CD8-positive, alpha-beta memory T cell (primary cell): ENCODE results near the gene COL9A3. TPM values are rescaled to one million over a fixed set of nuclear protein-coding genes. Genes with fewer than 3 reads are reported as not detected.
"Not testable (repeated sequence)": the region's sequence is repeated elsewhere in the genome, so short reads cannot be mapped to it uniquely, and the experiment has no call there.

Experiments
- CTCF ChIA-PET: fragments of 350-600 bp; sonication (Branson Sonifier 250); formaldehyde crosslinking; loops from one replicate; lab custom pipeline; 2021; ENCODE audit warnings: antibody characterized with exemption; lab: Charles Lee
- POLR2A ChIA-PET: fragments of 350-600 bp; sonication (Branson Sonifier 250); formaldehyde crosslinking; loops from one replicate; lab custom pipeline; 2021; ENCODE audit warnings: antibody characterized with exemption; lab: Charles Lee
- DNase-seq, 5 donors: peaks; one replicate each; pipeline versions ENCODE4 v3.0.0 to v3.0.0-alpha.2; 2020 to 2022; ENCODE audit warnings: mixed read lengths in 1 of 5
- H3K27ac ChIP-seq: one replicate; pipeline ENCODE4 v1.7.0; 2013; ENCODE audit warnings: low read depth, mild to moderate bottlenecking, low read length, moderate library complexity
- H3K27me3 ChIP-seq: 2 replicates; pipeline ENCODE4 v1.7.0; 2013; ENCODE audit warnings: low read length, mild to moderate bottlenecking; ENCODE audit not compliant: insufficient read depth, poor library complexity, severe bottlenecking
- H3K36me3 ChIP-seq: 2 replicates; pipeline ENCODE4 v1.7.0; 2013; ENCODE audit warnings: mild to moderate bottlenecking, low read length, moderate library complexity; ENCODE audit not compliant: insufficient read depth
- H3K4me1 ChIP-seq: 2 replicates; pipeline ENCODE4 v1.7.0; 2013; ENCODE audit warnings: mild to moderate bottlenecking, low read length, moderate library complexity; ENCODE audit not compliant: insufficient read depth
- H3K4me3 ChIP-seq: 2 replicates; pipeline ENCODE4 v1.7.0; 2013; ENCODE audit warnings: mild to moderate bottlenecking, low read length
- H3K9me3 ChIP-seq: 2 replicates; pipeline ENCODE4 v1.7.0; 2013; ENCODE audit warnings: mild to moderate bottlenecking, low read length
- H3K27ac Mint-ChIP-seq, 8 donors: one replicate each; pipeline ENCODE4 v1.8.0; 2020 to 2021; ENCODE audit warnings: mixed read lengths in 8 of 8, mild to moderate bottlenecking in 6 of 8, inconsistent platforms in 3 of 8, moderate library complexity in 3 of 8
- H3K27me3 Mint-ChIP-seq, 2 donors: one replicate each; pipeline ENCODE4 v1.8.0; 2020 to 2021; ENCODE audit warnings: mixed read lengths in 2 of 2, mild to moderate bottlenecking in 1 of 2, moderate library complexity in 1 of 2
- H3K36me3 Mint-ChIP-seq, 3 donors: one replicate each; pipeline ENCODE4 v1.8.0; 2020 to 2021; ENCODE audit warnings: mixed read lengths in 3 of 3, inconsistent platforms in 1 of 3, mild to moderate bottlenecking in 1 of 3
- H3K4me1 Mint-ChIP-seq, 3 donors: one replicate each; pipeline ENCODE4 v1.8.0; 2020 to 2021; ENCODE audit warnings: mixed read lengths in 3 of 3, inconsistent platforms in 1 of 3, mild to moderate bottlenecking in 1 of 3
- H3K4me3 Mint-ChIP-seq, 7 donors: one replicate each; pipeline ENCODE4 v1.8.0; 2020 to 2021; ENCODE audit warnings: mixed read lengths in 7 of 7, mild to moderate bottlenecking in 6 of 7, moderate library complexity in 4 of 7, inconsistent platforms in 2 of 7
- H3K9me3 Mint-ChIP-seq, 5 donors: one replicate each; pipeline ENCODE4 v1.8.0; 2020 to 2022; ENCODE audit warnings: mixed read lengths in 5 of 5, mild to moderate bottlenecking in 3 of 5, moderate library complexity in 2 of 5, inconsistent platforms in 1 of 5
- polyA plus RNA-seq: library from polyadenylated mRNA; unstranded; fragments of 300-500 nt; fragmentation: Illumina TruSeq; gene quantifications from one replicate; pipeline ENCODE4 v1.2.3, GENCODE V29; 2021
- total RNA-seq, 2 experiments: library from RNA; stranded (reverse); gene quantifications; one replicate each; pipeline ENCODE4 v1.2.3, GENCODE V29; 2021

Gene COL9A3
- total and polyA plus RNA-seq, 3 experiments from 2014 or later, result not detected

DNA sequence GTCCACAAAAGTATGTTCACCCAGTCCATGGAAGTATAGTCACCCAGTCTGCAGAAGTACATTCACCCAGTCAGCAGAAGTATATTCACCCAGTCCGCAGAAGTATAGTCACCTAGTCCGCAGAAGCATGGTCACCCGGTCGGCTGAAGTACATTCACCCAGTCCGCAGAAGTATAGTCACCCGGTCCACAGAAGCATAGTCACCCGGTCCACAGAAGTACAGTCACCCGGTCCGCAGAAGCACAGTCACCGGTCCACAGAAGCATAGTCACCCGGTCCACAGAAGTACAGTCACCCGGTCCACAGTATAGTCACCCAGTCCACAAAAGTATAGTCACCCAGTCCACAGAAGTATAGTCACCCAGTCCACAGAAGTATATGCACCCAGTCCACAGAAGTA lies 36.0 kb downstream of the COL9A3 start:
- Histone ChIP-seq H3K27ac (no peak overlapping the region), H3K27me3 (no peaks in the 10 kb centered on the region), H3K4me3 (no peak overlapping the region), H3K9me3 (no peaks in the 10 kb centered on the region), H3K4me1 (no peaks in the 10 kb centered on the region), H3K36me3 (peaks cover 3% of the 10 kb centered on the region)
- Mint-ChIP-seq H3K4me3 (no peak overlapping the region), H3K9me3 (no peaks in the 10 kb centered on the region), H3K27ac (no peak overlapping the region), H3K4me1 (no peaks in the 10 kb centered on the region), H3K36me3 (peaks cover 16 to 44% (median 17%) of the 10 kb centered on the region in 3 donors), H3K27me3 (no peaks in the 10 kb centered on the region)
- POLR2A ChIA-PET, result no interaction called here
- CTCF ChIA-PET, result no interaction called here
- no peak for DNase-seq

DNA sequence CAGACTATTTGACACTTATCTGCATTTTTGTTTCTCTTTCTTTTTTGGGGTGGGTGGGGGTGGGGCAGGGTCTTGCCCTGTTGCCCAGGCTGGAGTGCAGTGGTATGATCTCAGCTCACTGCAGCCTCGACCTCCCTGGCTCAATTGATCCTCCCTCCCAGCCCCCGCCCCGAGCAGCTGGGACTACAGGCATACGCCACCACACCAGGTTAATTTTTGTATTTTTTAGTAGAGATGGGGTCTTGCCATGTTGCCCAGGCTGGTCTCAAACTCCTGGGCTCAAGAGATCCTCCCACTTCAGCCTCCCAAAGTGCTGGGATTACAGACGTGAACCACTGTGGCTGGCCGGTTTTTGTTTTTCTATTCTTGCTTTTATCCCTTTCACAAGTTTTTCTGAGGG lies 36.5 kb downstream of the COL9A3 start:
- H3K27ac Mint-ChIP-seq, H3K36me3 ChIP-seq, H3K27ac ChIP-seq, H3K4me1 Mint-ChIP-seq, H3K9me3 ChIP-seq, H3K4me3 Mint-ChIP-seq, CTCF ChIA-PET, H3K27me3 Mint-ChIP-seq, H3K27me3 ChIP-seq, H3K4me3 ChIP-seq, H3K4me1 ChIP-seq, H3K9me3 Mint-ChIP-seq, DNase-seq, POLR2A ChIA-PET: not testable (repeated sequence)
- peaks cover 17 to 40% (median 17%) of the 10 kb centered on the region in 3 donors for H3K36me3 Mint-ChIP-seq

DNA sequence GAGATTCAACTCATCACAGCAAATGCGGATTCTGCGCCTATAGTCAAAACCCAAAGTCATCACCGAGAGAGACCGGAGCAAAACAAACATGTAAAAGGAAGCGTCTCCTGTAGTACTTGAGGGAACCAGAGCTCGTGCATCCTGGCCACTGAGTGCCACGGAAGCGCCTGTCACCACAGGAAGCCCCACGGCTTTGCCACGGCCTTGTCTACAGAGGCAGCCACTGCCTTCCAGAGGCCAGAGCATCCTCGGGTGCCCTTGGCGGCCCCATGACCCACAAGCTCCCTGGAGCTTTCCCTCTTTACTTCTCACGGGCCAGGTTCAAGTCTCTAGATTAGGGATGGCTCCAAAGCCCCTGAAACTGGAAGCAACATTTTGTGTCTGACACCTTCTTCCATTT lies 37.3 kb downstream of the COL9A3 start:
- POLR2A ChIA-PET, result no interaction called here
- Histone ChIP-seq H3K27me3 (no peaks in the 10 kb centered on the region), H3K4me3 (no peak overlapping the region), H3K9me3 (no peaks in the 10 kb centered on the region), H3K27ac (no peak overlapping the region), H3K36me3 (peaks cover 3% of the 10 kb centered on the region), H3K4me1 (no peaks in the 10 kb centered on the region)
- Mint-ChIP-seq H3K4me3 (no peak overlapping the region), H3K36me3 (peaks cover 17 to 40% (median 17%) of the 10 kb centered on the region in 3 donors), H3K4me1 (peaks cover 0 to 8% (median 4%) of the 10 kb centered on the region in 3 donors), H3K27me3 (no peaks in the 10 kb centered on the region), H3K27ac (no peak overlapping the region), H3K9me3 (no peaks in the 10 kb centered on the region)
- DNase-seq, result no peak
- CTCF ChIA-PET, result interaction anchor here (1.2 kb wide), 1 partner anchor 45 kb away, joined by 3 read pairs; no protein-coding TSS in a partner anchor

DNA sequence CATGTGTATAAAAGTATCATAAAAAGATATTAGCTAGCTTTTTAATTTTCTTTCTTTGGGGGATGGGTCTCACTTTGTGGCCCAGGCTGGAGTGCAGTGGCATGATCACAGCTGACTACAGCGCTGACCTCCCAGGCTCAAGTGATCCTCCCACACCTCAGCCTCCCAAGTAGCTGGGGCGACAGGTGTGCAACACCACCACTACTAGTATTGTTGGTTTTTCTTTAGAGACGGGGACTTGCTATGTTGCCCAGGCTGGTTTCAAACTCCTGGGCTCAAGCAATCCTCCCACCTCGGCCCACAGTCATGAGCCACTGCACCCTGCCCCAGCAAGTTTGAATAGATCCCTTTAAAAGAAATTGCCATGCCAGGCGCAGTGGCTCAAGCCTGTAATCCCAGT lies 38.3 kb downstream of the COL9A3 start:
- H3K27ac ChIP-seq, result no peak overlapping the region
- CTCF ChIA-PET, result interaction anchor here (1.2 kb wide), 1 partner anchor 44 kb away, joined by 3 read pairs; no protein-coding TSS in a partner anchor
- H3K4me1 Mint-ChIP-seq, result peaks cover 2 to 17% (median 11%) of the 10 kb centered on the region in 3 donors
- peaks cover 3% of the 10 kb centered on the region for H3K36me3 ChIP-seq
- no peaks in the 10 kb centered on the region for H3K9me3 ChIP-seq
- H3K9me3 Mint-ChIP-seq, result no peaks in the 10 kb centered on the region
- H3K36me3 Mint-ChIP-seq, result peaks cover 17 to 37% (median 17%) of the 10 kb centered on the region in 3 donors
- no peaks in the 10 kb centered on the region for H3K27me3 ChIP-seq
- H3K27me3 Mint-ChIP-seq, result peaks cover 0 to under 1% of the 10 kb centered on the region in 2 donors
- no peak overlapping the region for H3K4me3 ChIP-seq
- H3K4me1 ChIP-seq, result peaks cover 2% of the 10 kb centered on the region
- peak overlapping the region in 1 of 8 donors; percentile 41 for H3K27ac Mint-ChIP-seq
- H3K4me3 Mint-ChIP-seq, result no peak overlapping the region
- POLR2A ChIA-PET, result no interaction called here
- no peak for DNase-seq

DNA sequence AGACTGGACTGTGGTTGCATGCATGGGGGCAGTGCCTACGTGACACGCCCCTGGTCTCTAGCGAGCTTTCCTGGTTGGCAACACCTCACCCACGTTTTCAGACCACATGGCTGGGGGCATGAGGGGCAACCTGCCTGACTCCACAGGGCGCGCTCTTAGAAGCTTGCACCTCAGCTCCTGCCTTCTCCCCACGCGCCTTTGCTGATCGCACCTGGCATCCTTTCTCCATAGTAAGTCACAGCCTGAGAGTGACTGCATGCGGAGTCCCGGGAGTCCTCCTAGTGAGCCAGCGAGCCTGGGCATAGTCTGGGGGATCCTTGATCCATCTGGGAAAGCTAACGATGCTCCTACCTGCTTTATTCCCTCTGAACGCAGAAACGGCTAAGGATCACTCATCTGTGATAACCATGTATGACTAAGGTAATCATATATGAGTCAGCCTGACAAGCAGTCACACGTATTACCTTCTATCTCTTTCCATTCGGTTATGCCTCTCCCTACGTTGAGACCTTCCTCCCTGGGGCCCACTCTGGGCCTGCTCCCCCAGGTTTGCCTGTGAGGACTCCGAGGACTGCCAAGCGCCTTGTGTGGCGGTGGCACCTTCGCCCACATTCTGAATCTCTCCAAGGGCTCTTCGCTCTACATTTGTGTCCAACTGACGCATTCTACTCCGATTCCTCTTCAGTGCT lies 40.2 kb downstream of the COL9A3 start:
- Mint-ChIP-seq H3K9me3 (peaks cover 0 to 2% (median 0%) of the 10 kb centered on the region in 5 donors), H3K27ac (peak overlapping the region in 3 of 8 donors; percentile 14 to 92 (median 35)), H3K4me1 (peaks cover 6 to 21% (median 18%) of the 10 kb centered on the region in 3 donors), H3K4me3 (no peak overlapping the region), H3K27me3 (peaks cover 0 to 2% of the 10 kb centered on the region in 2 donors), H3K36me3 (peaks cover 15 to 28% (median 17%) of the 10 kb centered on the region in 3 donors)
- DNase-seq, result no peak
- no peaks in the 10 kb centered on the region for H3K27me3 ChIP-seq
- peaks cover 3% of the 10 kb centered on the region for H3K36me3 ChIP-seq
- H3K4me1 ChIP-seq, result peaks cover 8% of the 10 kb centered on the region
- ChIA-PET POLR2A (no interaction called here), CTCF (no interaction called here)
- H3K27ac ChIP-seq, result no peak overlapping the region
- H3K9me3 ChIP-seq, result no peaks in the 10 kb centered on the region
- H3K4me3 ChIP-seq, result no peak overlapping the region

DNA sequence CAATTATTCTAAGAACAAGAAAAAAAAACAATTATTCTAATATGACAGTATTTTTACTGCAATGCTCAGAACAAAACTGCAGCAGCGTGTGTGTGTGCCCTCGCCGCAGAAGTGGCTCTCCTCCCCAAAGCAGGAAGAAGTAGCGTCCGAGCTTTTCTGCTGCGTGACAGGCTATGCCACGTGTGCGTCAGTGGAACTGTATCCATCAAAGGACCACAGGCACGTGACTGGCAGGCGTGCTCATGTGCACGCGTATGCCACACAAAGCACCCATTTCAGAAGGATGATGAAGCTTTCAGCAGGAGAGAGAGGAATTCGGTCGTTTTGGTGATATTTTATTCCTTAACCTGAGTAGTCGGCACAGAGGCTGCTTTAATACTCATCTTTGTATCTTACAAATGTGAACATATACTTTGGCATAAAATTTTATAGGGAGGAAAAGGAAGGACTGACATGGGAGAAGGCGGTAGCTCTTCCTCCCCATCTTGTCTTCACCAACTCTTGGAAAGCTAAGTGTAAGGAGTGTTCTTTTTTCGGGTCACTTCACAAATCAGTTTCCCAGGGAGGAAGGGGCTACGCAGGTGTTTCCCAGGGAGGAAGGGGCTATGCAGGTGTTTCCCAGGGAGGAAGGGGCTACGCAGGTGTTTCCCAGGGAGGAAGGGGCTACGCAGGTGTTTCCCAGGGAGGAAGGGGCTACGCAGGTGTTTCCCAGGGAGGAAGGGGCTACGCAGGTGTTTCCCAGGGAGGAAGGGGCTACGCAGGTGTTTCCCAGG lies 41.4 kb downstream of the COL9A3 start:
- Mint-ChIP-seq H3K4me1 (peaks cover 12 to 21% (median 19%) of the 10 kb centered on the region in 3 donors), H3K27me3 (peaks cover 0 to 2% of the 10 kb centered on the region in 2 donors), H3K4me3 (peak overlapping the region in 2 of 7 donors; percentile 48 to 50), H3K9me3 (peaks cover 0 to 2% (median 0%) of the 10 kb centered on the region in 5 donors), H3K36me3 (peaks cover 11 to 20% (median 13%) of the 10 kb centered on the region in 3 donors), H3K27ac (peak overlapping the region in 3 of 8 donors; percentile 19 to 57 (median 19))
- peaks cover 8% of the 10 kb centered on the region for H3K4me1 ChIP-seq
- CTCF ChIA-PET, result interaction anchor here (0.9 kb wide), 1 partner anchor 100 kb away, joined by 3 read pairs; no protein-coding TSS in a partner anchor
- no peak overlapping the region for H3K27ac ChIP-seq
- peaks cover 3% of the 10 kb centered on the region for H3K36me3 ChIP-seq
- no peak overlapping the region for H3K4me3 ChIP-seq
- no peaks in the 10 kb centered on the region for H3K9me3 ChIP-seq
- no peak for DNase-seq
- no peaks in the 10 kb centered on the region for H3K27me3 ChIP-seq
- POLR2A ChIA-PET, result no interaction called here

DNA sequence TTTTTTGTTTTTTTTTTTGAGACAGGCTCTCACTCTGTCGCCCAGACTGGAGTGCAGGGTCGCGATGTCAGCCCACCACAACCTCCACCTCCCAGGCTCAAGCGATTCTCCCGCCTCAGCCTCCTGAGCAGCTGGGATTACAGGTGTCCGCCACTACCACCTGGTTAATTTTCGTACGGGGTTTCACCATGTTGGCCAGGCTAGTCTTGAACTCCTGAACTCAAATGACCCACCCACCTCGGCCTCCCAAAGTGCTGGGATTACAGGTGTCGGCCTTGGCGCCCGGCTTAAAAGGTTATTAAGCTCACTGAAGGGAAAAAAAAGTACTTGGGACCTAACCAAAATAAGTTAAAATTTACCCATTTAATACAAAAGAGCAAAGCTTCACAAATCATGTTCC lies 42.9 kb downstream of the COL9A3 start:
- no peak for DNase-seq
- H3K27me3 ChIP-seq, result no peaks in the 10 kb centered on the region
- no peak overlapping the region for H3K4me3 ChIP-seq
- H3K9me3 Mint-ChIP-seq, result peaks cover 0 to 2% (median 0%) of the 10 kb centered on the region in 5 donors
- H3K36me3 Mint-ChIP-seq, result peaks cover 6 to 9% (median 8%) of the 10 kb centered on the region in 3 donors
- H3K27ac Mint-ChIP-seq, result peak overlapping the region in 4 of 8 donors; percentile 74 to 81 (median 77)
- peak overlapping the region; percentile 53 to 88 (median 76) for H3K4me3 Mint-ChIP-seq
- no peak overlapping the region for H3K27ac ChIP-seq
- no peaks in the 10 kb centered on the region for H3K9me3 ChIP-seq
- CTCF ChIA-PET, result interaction anchor here (1.0 kb wide), 1 partner anchor 51 kb away, joined by 3 read pairs; no protein-coding TSS in a partner anchor
- peaks cover 8% of the 10 kb centered on the region for H3K4me1 ChIP-seq
- peaks cover 12 to 21% (median 19%) of the 10 kb centered on the region in 3 donors for H3K4me1 Mint-ChIP-seq
- H3K36me3 ChIP-seq, result peaks cover 3% of the 10 kb centered on the region
- POLR2A ChIA-PET, result no interaction called here
- H3K27me3 Mint-ChIP-seq, result peaks cover 0 to 2% of the 10 kb centered on the region in 2 donors
